Ishikawa (cell line): ENCODE results near the gene FOXN4.

Experiments
- CEBPB ChIP-seq: IDR thresholded peaks from 2 replicates; pipeline ENCODE4 v1.6.1; 2012
- CREB1 ChIP-seq: IDR thresholded peaks from 2 replicates; pipeline ENCODE4 v1.6.1; 2012; ENCODE audit warnings: low read depth
- EGR1 ChIP-seq: IDR thresholded peaks from 2 replicates; pipeline ENCODE4 v1.6.1; 2012
- EP300 ChIP-seq: IDR thresholded peaks from 2 replicates; pipeline ENCODE4 v1.6.1; 2012; ENCODE audit warnings: borderline replicate concordance
- FOXM1 ChIP-seq: IDR thresholded peaks from 2 replicates; pipeline ENCODE4 v1.6.1; 2012; ENCODE audit warnings: low read depth, borderline replicate concordance
- MAX ChIP-seq: IDR thresholded peaks from 2 replicates; pipeline ENCODE4 v1.6.1; 2012
- NFIC ChIP-seq: IDR thresholded peaks from 2 replicates; pipeline ENCODE4 v1.6.1; 2012
- RAD21 ChIP-seq: IDR thresholded peaks from 2 replicates; pipeline ENCODE4 v1.6.1; 2012; ENCODE audit warnings: low read depth
- TAF1 ChIP-seq: IDR thresholded peaks from 2 replicates; pipeline ENCODE4 v1.6.1; 2012; ENCODE audit warnings: low read depth, mild to moderate bottlenecking
- TCF12 ChIP-seq: IDR thresholded peaks from 2 replicates; pipeline ENCODE4 v1.6.1; 2012; ENCODE audit warnings: low read depth
- TEAD4 ChIP-seq: IDR thresholded peaks from 2 replicates; pipeline ENCODE4 v1.6.1; 2012
- YY1 ChIP-seq: IDR thresholded peaks from 2 replicates; pipeline ENCODE4 v1.6.1; 2012; ENCODE audit warnings: low read depth
- ZBTB7A ChIP-seq: IDR thresholded peaks from 2 replicates; pipeline ENCODE4 v1.6.1; 2012; ENCODE audit warnings: low read depth
- TF ChIP-seq, protein P1 (sequence below): IDR thresholded peaks from 2 replicates; pipeline ENCODE4 v1.6.1; 2012; ENCODE audit warnings: low read depth, mild to moderate bottlenecking
- TF ChIP-seq, protein P2 (sequence below): IDR thresholded peaks from 2 replicates; pipeline ENCODE4 v1.6.1; 2012

FOXN4 gene

GRCh38 chr12:109258607-109259544 lies 50.2 kb downstream of the FOXN4 start:
- no peak for TF ChIP-seq EP300
- TF ChIP-seq, protein P1, sequence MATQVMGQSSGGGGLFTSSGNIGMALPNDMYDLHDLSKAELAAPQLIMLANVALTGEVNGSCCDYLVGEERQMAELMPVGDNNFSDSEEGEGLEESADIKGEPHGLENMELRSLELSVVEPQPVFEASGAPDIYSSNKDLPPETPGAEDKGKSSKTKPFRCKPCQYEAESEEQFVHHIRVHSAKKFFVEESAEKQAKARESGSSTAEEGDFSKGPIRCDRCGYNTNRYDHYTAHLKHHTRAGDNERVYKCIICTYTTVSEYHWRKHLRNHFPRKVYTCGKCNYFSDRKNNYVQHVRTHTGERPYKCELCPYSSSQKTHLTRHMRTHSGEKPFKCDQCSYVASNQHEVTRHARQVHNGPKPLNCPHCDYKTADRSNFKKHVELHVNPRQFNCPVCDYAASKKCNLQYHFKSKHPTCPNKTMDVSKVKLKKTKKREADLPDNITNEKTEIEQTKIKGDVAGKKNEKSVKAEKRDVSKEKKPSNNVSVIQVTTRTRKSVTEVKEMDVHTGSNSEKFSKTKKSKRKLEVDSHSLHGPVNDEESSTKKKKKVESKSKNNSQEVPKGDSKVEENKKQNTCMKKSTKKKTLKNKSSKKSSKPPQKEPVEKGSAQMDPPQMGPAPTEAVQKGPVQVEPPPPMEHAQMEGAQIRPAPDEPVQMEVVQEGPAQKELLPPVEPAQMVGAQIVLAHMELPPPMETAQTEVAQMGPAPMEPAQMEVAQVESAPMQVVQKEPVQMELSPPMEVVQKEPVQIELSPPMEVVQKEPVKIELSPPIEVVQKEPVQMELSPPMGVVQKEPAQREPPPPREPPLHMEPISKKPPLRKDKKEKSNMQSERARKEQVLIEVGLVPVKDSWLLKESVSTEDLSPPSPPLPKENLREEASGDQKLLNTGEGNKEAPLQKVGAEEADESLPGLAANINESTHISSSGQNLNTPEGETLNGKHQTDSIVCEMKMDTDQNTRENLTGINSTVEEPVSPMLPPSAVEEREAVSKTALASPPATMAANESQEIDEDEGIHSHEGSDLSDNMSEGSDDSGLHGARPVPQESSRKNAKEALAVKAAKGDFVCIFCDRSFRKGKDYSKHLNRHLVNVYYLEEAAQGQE = peak; percentile 80
- TF ChIP-seq YY1 = no peak

DNA sequence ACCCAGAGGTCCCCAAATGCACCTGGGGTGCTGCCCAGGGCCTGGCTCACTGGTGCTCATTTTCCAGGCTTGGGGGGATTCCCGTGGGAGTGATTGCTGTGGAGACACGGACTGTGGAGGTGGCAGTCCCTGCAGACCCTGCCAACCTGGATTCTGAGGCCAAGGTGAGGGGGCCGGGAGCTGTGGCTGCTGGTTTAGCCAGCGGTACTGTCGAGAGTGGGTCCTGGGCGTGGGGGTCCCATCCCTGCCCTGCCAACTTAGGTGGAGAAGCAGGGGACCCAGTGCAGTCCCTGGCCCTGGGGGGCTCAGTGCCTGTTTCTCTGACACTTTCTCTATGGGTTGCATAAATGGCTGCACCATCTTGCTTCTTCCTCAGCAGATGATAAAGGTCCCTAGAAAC lies 50.9 kb downstream of the FOXN4 start:
- TF ChIP-seq CEBPB = no peak
- TF ChIP-seq NFIC = no peak
- no peak for TF ChIP-seq YY1
- TF ChIP-seq TCF12 = no peak
- no peak for TF ChIP-seq EGR1
- no peak for TF ChIP-seq TEAD4
- TF ChIP-seq RAD21 = no peak
- TF ChIP-seq, protein P2, sequence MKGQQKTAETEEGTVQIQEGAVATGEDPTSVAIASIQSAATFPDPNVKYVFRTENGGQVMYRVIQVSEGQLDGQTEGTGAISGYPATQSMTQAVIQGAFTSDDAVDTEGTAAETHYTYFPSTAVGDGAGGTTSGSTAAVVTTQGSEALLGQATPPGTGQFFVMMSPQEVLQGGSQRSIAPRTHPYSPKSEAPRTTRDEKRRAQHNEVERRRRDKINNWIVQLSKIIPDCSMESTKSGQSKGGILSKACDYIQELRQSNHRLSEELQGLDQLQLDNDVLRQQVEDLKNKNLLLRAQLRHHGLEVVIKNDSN = no peak

DNA sequence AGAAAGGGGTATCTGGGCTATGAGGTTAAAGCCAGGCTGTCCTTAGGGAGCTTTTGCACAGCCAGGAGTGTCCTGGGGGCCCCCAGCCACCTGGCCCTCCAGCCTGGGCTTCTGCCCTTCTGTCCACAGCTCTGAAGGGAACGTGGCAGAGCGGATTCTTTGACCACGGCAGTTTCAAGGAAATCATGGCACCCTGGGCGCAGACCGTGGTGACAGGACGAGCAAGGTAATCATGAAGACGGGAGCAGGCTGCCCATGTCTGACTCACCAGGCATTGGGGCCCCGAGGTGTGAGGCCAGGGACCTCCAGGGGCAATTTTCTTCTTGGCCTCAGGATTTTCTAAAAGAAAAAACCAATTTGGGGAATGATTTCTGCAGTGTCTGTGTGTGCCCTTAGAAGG lies 53.1 kb downstream of the FOXN4 start:
- no peak for TF ChIP-seq CEBPB
- TF ChIP-seq, protein P1 = no peak
- TF ChIP-seq RAD21 = no peak
- TF ChIP-seq EP300 = no peak
- no peak for TF ChIP-seq YY1
- TF ChIP-seq NFIC = no peak
- no peak for TF ChIP-seq TAF1
- TF ChIP-seq MAX = no peak
- TF ChIP-seq, protein P2 = no peak
- TF ChIP-seq EGR1 = no peak
- TF ChIP-seq TCF12 = no peak
- no peak for TF ChIP-seq TEAD4
- TF ChIP-seq ZBTB7A = no peak
- no peak for TF ChIP-seq FOXM1
- no peak for TF ChIP-seq CREB1

- TF ChIP-seq, protein P2 = no peak
- TF ChIP-seq NFIC (no peak), TCF12 (no peak), CEBPB (no peak), TEAD4 (no peak), ZBTB7A (no peak), RAD21 (no peak), YY1 (no peak), EP300 (no peak), MAX (no peak), TAF1 (no peak), CREB1 (no peak), EGR1 (no peak), FOXM1 (no peak)
- TF ChIP-seq, protein P1 = no peak
These were observed 53.7 kb downstream of the FOXN4 start for GRCh38 chr12:109255377-109255776.
